Osteoblast (primary cell): ENCODE measurements around the gene MAP3K10. TPM values are rescaled to one million over a fixed set of nuclear protein-coding genes. Genes with fewer than 3 reads are reported as not detected.

Source experiments
- DNase-seq: peaks from one replicate; pipeline ENCODE4 v3.0.0; 2011; ENCODE audit warnings: low spot score, mixed read lengths; ENCODE audit not compliant: insufficient read length; ENCODE audit errors: missing footprints
- H2AFZ ChIP-seq: 2 replicates; pipeline ENCODE4 v1.6.0; 2011; ENCODE audit warnings: mild to moderate bottlenecking, low read length
- H3K27ac ChIP-seq: 2 replicates; pipeline ENCODE4 v1.5.1; 2011; ENCODE audit warnings: mild to moderate bottlenecking, low read depth, low read length, moderate library complexity
- H3K27me3 ChIP-seq: 2 replicates; pipeline ENCODE4 v1.6.0; 2012; ENCODE audit warnings: mild to moderate bottlenecking, control low read depth, inconsistent platforms, low read length, moderate library complexity; ENCODE audit not compliant: insufficient read depth
- H3K36me3 ChIP-seq: 2 replicates; pipeline ENCODE4 v1.5.1; 2011; ENCODE audit warnings: mild to moderate bottlenecking, low read length, control low read depth, moderate library complexity; ENCODE audit not compliant: insufficient read depth
- H3K4me1 ChIP-seq: 2 replicates; pipeline ENCODE4 v1.5.1; 2011; ENCODE audit warnings: mild to moderate bottlenecking, low read length, control low read depth, moderate library complexity; ENCODE audit not compliant: insufficient read depth
- H3K4me2 ChIP-seq: 2 replicates; pipeline ENCODE4 v1.6.0; 2011; ENCODE audit warnings: mild to moderate bottlenecking, low read length; ENCODE audit not compliant: insufficient read depth
- H3K4me3 ChIP-seq: fragments of 200-600 bp; sonication (generic); 3 replicates; pipeline ENCODE4 v1.5.1; 2012; ENCODE audit warnings: mild to moderate bottlenecking, low read length, inconsistent platforms; ENCODE audit not compliant: insufficient read depth
- H3K79me2 ChIP-seq: 2 replicates; pipeline ENCODE4 v1.6.0; 2012; ENCODE audit warnings: mild to moderate bottlenecking, low read length, control low read depth, inconsistent platforms; ENCODE audit not compliant: insufficient read depth
- H3K9me3 ChIP-seq: 2 replicates; pipeline ENCODE4 v1.5.1; 2011; ENCODE audit warnings: low read depth, low read length, control low read depth
- H4K20me1 ChIP-seq: 2 replicates; pipeline ENCODE4 v1.6.0; 2012; ENCODE audit warnings: mild to moderate bottlenecking, low read length, control low read depth; ENCODE audit not compliant: insufficient read depth
- total RNA-seq: library from RNA; depleted of rRNA; stranded (reverse); fragments of >200 nt; gene quantifications from 2 replicates; pipeline ENCODE4 v1.2.3, GENCODE V29; 2012
- TF ChIP-seq, protein P1 (sequence below): IDR thresholded peaks from 2 replicates; pipeline ENCODE4 v1.5.1; 2011; ENCODE audit warnings: mild to moderate bottlenecking, low read depth, low read length, moderate library complexity; ENCODE audit errors: extremely low read depth

Gene MAP3K10
- total RNA-seq, 1 donor: 9.8 TPM

DNA sequence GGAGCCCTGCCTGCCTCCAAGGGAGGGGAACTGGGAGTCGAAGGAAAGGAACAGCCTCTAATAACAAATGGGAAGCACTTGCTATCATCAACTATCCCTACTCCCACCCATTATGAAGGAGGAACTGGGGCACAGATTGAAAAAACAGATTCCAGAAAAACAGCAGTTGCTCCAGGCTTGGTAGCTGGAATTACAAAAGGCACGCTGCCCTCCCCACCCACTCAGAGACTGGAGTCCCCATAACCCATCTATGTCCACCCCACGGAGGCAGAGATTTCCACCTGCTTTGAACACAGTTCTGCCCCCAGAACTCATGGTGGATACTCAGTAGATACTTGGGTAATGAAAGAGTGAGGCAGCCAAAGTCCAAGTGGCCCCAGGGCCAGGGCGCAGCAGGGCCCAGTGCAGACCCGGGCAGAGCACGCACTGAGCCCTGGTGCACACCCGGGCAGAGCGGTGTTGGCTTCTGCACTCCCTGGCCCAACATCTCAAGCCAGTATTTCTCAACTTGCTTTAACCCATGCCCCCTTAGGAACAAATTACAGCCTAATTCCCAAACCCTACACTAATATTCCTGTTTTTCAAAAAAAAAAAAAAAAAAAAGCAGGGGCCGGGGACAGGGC lies 54.4 kb downstream of the MAP3K10 start:
- no peak overlapping the region for H2AFZ ChIP-seq
- no peak overlapping the region for H3K4me3 ChIP-seq
- H3K27ac ChIP-seq: no peak overlapping the region
- H3K79me2 ChIP-seq: peaks cover 47% of the 10 kb centered on the region
- H4K20me1 ChIP-seq: peaks cover 33% of the 10 kb centered on the region
- H3K27me3 ChIP-seq: no peaks in the 10 kb centered on the region
- no peaks in the 10 kb centered on the region for H3K9me3 ChIP-seq
- no peak overlapping the region for H3K4me2 ChIP-seq
- peaks cover 14% of the 10 kb centered on the region for H3K36me3 ChIP-seq
- TF ChIP-seq, protein P1, sequence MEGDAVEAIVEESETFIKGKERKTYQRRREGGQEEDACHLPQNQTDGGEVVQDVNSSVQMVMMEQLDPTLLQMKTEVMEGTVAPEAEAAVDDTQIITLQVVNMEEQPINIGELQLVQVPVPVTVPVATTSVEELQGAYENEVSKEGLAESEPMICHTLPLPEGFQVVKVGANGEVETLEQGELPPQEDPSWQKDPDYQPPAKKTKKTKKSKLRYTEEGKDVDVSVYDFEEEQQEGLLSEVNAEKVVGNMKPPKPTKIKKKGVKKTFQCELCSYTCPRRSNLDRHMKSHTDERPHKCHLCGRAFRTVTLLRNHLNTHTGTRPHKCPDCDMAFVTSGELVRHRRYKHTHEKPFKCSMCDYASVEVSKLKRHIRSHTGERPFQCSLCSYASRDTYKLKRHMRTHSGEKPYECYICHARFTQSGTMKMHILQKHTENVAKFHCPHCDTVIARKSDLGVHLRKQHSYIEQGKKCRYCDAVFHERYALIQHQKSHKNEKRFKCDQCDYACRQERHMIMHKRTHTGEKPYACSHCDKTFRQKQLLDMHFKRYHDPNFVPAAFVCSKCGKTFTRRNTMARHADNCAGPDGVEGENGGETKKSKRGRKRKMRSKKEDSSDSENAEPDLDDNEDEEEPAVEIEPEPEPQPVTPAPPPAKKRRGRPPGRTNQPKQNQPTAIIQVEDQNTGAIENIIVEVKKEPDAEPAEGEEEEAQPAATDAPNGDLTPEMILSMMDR: no peak
- DNase-seq: no peak
- no peaks in the 10 kb centered on the region for H3K4me1 ChIP-seq

DNA sequence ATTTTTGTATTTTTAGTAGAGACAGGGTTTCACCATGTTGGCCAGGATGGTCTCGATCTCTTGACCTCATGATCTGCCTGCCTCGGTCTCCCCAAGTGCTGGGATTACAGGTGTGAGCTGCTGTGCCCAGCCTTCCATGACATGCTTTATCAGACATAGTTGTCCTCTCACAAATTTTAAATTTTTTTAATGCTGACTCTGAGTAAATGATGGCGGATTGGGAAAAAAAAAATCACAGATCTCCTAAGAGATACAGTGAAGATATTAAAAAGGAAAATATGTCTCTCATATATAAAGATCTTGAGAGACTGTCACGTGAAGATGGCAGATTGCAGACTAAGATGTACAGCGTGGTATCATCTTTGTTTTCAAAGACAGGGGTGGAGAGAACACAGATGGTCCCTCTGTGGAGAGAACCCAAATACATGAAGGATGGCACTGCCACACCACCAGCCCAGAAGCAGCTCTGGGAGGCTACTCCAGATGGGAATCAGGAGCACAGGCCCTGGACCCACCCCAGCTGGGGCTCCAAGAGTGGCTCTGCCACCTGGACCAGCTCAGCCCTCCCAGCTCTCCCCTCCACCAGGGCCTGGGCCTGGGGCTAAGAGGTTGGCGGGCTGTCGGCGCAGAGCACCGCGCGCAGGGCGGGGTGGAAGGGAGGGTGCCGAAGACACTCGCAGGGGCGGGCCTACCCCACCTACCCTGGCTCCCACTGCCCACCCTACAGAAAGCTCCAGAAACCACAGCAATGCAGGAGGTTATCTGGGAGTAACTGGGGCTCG lies 55.3 kb downstream of the MAP3K10 start:
- Histone ChIP-seq H3K27me3 (no peaks in the 10 kb centered on the region), H3K4me2 (no peak overlapping the region), H3K9me3 (no peaks in the 10 kb centered on the region), H3K4me1 (no peaks in the 10 kb centered on the region), H3K79me2 (peaks cover 51% of the 10 kb centered on the region), H4K20me1 (peaks cover 34% of the 10 kb centered on the region), H3K36me3 (peaks cover 14% of the 10 kb centered on the region), H2AFZ (no peak overlapping the region), H3K4me3 (no peak overlapping the region), H3K27ac (no peak overlapping the region)
- no peak for DNase-seq
- TF ChIP-seq, protein P1: no peak

DNA sequence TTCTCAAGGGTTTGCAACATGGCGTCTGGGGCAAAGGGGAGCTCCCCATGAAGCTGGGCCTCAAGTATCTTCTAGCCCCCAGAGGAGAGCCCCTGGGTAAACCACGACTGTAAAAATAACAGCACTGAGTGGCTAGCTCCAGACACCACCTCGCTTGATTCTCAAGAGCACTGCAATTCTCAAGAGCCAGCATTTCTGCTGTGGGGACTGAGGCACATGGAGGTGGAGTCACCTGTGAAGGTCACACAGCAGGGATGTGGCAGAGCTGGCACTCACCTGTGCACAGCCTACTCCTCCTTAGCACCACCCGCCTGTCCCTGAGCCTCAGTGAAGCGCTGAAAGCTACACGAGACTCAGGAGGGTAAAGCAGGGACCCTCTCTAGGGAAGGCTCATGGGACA lies 56.0 kb downstream of the MAP3K10 start:
- peaks cover 38% of the 10 kb centered on the region for H4K20me1 ChIP-seq
- H2AFZ ChIP-seq: no peak overlapping the region
- H3K36me3 ChIP-seq: peaks cover 11% of the 10 kb centered on the region
- no peaks in the 10 kb centered on the region for H3K4me1 ChIP-seq
- TF ChIP-seq, protein P1: no peak
- H3K4me3 ChIP-seq: no peak overlapping the region
- H3K4me2 ChIP-seq: no peak overlapping the region
- peaks cover 58% of the 10 kb centered on the region for H3K79me2 ChIP-seq
- DNase-seq: no peak
- H3K9me3 ChIP-seq: no peaks in the 10 kb centered on the region
- no peaks in the 10 kb centered on the region for H3K27me3 ChIP-seq
- H3K27ac ChIP-seq: no peak overlapping the region

DNA sequence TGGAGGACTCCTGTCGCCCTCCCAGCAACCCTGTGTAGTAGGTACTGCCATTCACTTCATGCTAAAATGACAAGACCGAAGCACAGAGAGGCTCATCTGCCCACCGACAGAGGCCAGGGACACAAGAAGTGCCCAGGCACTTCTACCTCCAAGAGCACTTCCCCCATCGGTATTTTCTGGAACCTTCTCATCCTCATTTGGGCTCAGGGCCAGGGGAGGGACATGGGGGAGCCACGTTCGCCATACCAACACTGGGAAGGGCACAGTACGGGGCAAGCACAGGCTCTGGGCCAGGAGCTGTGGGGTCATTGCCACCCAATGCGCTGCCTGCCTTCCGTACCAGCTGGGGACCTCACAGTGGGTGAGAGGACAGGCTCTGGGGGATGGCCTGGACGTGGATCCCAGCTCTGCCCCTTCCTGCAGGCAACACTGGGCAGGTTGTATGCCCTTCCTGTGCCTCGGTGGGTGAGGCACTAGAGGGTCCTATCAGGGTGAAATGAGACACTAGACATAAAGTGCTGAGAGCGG lies 56.6 kb downstream of the MAP3K10 start:
- Histone ChIP-seq H3K9me3 (no peaks in the 10 kb centered on the region), H3K4me2 (no peak overlapping the region), H3K4me3 (no peak overlapping the region), H3K79me2 (peaks cover 64% of the 10 kb centered on the region), H4K20me1 (peaks cover 43% of the 10 kb centered on the region), H2AFZ (no peak overlapping the region), H3K36me3 (peaks cover 13% of the 10 kb centered on the region), H3K27me3 (no peaks in the 10 kb centered on the region), H3K4me1 (no peaks in the 10 kb centered on the region), H3K27ac (no peak overlapping the region)
- no peak for DNase-seq
- TF ChIP-seq, protein P1: no peak
